ENCODE results near the gene CEP83.
"Not testable (repeated sequence)": the region's sequence is repeated elsewhere in the genome, so short reads cannot be mapped to it uniquely, and the experiment has no call there.

- TF ChIP-seq, protein P1, sequence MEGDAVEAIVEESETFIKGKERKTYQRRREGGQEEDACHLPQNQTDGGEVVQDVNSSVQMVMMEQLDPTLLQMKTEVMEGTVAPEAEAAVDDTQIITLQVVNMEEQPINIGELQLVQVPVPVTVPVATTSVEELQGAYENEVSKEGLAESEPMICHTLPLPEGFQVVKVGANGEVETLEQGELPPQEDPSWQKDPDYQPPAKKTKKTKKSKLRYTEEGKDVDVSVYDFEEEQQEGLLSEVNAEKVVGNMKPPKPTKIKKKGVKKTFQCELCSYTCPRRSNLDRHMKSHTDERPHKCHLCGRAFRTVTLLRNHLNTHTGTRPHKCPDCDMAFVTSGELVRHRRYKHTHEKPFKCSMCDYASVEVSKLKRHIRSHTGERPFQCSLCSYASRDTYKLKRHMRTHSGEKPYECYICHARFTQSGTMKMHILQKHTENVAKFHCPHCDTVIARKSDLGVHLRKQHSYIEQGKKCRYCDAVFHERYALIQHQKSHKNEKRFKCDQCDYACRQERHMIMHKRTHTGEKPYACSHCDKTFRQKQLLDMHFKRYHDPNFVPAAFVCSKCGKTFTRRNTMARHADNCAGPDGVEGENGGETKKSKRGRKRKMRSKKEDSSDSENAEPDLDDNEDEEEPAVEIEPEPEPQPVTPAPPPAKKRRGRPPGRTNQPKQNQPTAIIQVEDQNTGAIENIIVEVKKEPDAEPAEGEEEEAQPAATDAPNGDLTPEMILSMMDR (IDR thresholded peaks at IDR 0.05; ENCODE audit: low read depth, low read length), result not testable (repeated sequence)
- TF ChIP-seq EZH2phosphoT487 (IDR thresholded peaks at IDR 0.05; ENCODE audit: low read depth), result not testable (repeated sequence)
Measured at GRCh38 chr12:94424830-94425229, 34.8 kb downstream of the CEP83 start.
